SK-N-SH (cell line): ENCODE data around the gene GPD2.

Experiments
- EZH2phosphoT487 ChIP-seq: fragments of 200-600 bp; sonication (generic); IDR thresholded peaks from 2 replicates; pipeline ENCODE4 v1.6.1; 2017; ENCODE audit warnings: low read depth, mixed run types, mild to moderate bottlenecking, antibody characterized with exemption, moderate library complexity, borderline replicate concordance
- FOXM1 ChIP-seq: IDR thresholded peaks from 2 replicates; pipeline ENCODE4 v1.4.0; 2012; ENCODE audit warnings: low read depth, mild to moderate bottlenecking
- RFX5 ChIP-seq: IDR thresholded peaks from 2 replicates; pipeline ENCODE4 v1.6.1; 2012; ENCODE audit warnings: mild to moderate bottlenecking, improper control_type of control experiment, low read length
- TF ChIP-seq, protein P1 (sequence below): fragments of 200-600 bp; sonication (generic); IDR thresholded peaks from 2 replicates; pipeline ENCODE4 v1.6.1; 2017; ENCODE audit warnings: antibody characterized with exemption, mild to moderate bottlenecking, moderate library complexity

DNA sequence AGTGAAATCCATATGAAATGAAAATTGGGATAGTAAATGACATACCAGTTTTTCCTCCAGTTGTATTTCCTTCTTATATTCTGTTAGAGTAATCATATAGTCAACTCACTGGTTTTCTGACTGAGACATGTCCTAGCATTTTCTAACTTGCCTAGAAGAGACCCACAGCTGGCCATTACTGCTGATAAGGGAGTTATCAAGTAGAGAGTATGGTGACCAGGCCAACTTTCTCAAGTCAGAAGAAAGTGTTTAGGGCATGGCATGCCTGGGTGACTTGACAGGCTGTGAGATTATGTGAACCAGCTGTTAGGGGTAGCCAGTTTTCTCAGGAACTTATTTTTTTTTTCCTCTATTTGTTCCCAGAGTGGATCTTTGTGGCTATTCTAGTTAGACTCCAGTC lies 81.2 kb downstream of the GPD2 start:
- TF ChIP-seq, protein P1, sequence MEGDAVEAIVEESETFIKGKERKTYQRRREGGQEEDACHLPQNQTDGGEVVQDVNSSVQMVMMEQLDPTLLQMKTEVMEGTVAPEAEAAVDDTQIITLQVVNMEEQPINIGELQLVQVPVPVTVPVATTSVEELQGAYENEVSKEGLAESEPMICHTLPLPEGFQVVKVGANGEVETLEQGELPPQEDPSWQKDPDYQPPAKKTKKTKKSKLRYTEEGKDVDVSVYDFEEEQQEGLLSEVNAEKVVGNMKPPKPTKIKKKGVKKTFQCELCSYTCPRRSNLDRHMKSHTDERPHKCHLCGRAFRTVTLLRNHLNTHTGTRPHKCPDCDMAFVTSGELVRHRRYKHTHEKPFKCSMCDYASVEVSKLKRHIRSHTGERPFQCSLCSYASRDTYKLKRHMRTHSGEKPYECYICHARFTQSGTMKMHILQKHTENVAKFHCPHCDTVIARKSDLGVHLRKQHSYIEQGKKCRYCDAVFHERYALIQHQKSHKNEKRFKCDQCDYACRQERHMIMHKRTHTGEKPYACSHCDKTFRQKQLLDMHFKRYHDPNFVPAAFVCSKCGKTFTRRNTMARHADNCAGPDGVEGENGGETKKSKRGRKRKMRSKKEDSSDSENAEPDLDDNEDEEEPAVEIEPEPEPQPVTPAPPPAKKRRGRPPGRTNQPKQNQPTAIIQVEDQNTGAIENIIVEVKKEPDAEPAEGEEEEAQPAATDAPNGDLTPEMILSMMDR, result no peak
- TF ChIP-seq FOXM1, result no peak
- no peak for TF ChIP-seq RFX5
- no peak for TF ChIP-seq EZH2phosphoT487
